ENCODE data around the gene CCSER1.
"Not testable (repeated sequence)": the region's sequence is repeated elsewhere in the genome, so short reads cannot be mapped to it uniquely, and the experiment has no call there.

CCSER1 gene

DNA sequence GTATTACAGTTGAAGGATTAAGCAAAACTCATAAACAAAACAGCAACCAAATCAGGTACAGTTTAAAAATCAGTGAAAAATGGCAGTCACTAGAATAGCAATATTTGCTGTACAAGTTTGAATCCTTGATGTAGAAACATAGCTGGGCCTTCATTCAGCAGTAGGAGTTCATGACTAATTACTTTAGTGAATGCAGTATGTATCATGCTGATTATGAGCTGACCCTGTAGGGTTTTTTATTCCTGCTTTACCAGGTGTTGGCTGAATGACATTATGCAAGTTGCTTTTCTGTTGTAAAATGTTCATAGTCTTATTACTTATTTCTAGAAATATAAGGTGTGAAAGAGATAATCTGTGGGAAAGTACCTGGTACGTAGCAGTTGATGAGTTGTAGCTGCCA lies 179.6 kb downstream of the CCSER1 start:
- DNase-seq: no peak

GRCh38 chr4:90317140-90317539 lies 189.9 kb downstream of the CCSER1 start:
- DNase-seq: not testable (repeated sequence)

DNA sequence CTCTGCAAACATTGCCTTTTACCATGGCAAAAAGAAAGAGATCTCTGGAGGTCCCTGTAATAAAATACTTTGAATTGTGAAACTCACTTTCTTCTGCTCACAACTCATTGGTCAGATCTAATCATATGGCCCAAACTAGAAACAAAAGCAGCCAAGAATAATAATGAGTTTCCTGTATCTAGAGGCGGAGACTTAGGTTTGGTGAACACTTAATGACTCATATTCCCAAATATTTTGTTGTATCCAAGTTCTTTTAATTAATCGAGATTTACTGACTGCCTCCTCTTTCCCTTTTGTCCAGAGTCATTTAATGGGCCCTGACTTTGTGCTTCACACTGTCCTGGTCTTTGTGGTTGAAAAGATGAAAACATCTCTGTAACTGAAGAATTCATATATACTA lies 190.6 kb downstream of the CCSER1 start:
- no peak for DNase-seq

DNA sequence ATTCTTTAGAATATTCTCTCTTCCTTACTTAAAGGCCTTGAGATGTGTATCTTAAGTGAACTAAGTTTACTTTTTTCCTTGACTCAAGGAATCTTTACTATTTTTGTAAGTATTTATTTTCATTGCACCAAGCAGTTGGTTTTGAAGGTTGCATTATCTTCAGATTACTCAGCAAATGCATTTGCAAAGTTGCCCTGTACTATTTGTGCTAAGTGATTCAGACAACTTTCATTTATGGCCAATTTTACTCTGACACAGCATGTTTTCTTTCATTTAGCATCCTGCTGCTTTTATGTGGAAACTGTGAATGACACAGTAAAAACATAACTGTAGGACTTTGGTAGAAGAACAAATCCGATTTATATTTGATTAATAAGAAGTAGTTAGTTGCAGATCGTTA lies 191.0 kb downstream of the CCSER1 start:
- DNase-seq: no peak

DNA sequence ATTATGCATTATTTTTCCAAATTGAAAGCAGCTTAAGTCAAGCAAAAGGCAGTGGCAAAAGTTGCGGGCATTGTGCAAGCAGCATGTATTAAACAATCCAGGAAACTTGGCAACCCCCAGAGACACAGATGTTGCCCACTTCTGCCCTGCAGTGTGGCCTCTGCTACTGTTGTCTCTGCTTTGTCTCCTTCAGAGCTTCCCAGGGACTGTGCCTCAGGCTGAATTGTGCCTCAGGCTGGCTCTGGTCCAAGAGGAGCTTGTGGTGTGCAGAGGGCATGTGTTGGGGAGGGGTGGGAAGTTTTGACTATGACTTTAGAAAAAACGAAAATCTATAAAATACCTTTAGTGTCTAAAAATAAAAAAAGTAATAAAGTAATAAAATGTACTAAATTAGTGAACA lies 201.4 kb downstream of the CCSER1 start:
- no peak for DNase-seq

- no peak for DNase-seq
These were observed 203.4 kb downstream of the CCSER1 start for GRCh38 chr4:90330546-90330945.

GRCh38 chr4:90345549-90346215 lies 218.5 kb downstream of the CCSER1 start:
- no peak for DNase-seq

GRCh38 chr4:90349636-90350035 lies 222.4 kb downstream of the CCSER1 start:
- no peak for DNase-seq

GRCh38 chr4:90357117-90357710 lies 230.0 kb downstream of the CCSER1 start:
- no peak for DNase-seq

- DNase-seq: no peak
These were observed 247.9 kb downstream of the CCSER1 start for GRCh38 chr4:90375081-90375480.

DNA sequence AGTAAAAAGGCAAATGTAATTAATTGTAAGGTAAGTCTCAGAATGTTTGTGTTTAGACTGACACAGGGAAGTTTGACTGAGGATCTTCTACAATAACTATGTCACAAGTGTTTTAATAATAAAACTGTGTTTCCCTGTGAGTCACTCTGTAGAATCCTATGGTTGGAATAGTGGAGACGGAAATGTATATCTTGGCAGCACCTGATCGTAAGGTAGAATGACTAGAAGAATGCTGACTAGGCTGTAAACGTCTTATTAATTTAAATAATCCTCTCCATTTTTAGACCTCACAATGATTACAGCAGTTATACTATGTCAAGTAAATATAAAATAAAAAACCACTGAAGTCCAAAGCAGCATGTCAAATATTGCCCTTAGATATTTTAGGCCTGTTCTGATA lies 266.0 kb downstream of the CCSER1 start:
- DNase-seq: no peak

DNA sequence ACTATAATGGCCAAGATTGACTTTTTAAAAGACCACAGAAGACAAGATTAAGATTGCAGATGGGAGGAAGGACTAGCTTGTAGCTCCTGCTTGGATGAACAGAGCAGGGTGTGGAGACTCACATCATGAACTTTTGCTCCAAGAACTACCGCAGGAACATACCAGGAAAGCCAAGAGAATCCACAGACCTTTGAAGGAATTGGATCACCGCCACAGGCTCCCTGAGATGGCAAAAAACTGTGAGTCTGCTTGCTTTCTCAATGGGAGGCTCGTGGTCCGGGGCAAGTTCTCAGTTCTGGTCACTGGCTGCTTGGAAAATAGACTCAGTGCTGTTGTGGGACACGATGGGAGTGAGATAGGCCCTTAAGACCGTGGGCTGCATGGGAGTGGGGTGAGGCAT lies 276.6 kb downstream of the CCSER1 start:
- DNase-seq: no peak

DNA sequence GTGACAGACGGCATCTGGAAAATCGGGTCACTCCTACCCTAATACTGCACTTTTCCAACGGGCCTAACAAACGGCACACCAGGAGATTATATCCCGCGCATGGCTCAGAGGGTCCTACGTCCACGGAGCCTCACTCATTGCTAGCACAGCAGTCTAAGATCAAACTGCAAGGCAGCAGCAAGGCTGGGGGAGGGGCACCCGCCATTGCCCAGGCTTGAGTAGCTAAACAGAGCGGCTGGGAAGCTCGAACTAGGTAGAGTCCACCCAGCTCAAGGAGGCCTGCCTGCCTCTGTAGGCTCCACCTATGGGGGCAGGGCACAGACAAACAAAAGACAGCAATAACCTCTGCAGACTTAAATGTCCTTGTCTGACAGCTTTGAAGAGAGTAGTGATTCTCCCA lies 280.7 kb downstream of the CCSER1 start:
- DNase-seq: not testable (repeated sequence)

DNA sequence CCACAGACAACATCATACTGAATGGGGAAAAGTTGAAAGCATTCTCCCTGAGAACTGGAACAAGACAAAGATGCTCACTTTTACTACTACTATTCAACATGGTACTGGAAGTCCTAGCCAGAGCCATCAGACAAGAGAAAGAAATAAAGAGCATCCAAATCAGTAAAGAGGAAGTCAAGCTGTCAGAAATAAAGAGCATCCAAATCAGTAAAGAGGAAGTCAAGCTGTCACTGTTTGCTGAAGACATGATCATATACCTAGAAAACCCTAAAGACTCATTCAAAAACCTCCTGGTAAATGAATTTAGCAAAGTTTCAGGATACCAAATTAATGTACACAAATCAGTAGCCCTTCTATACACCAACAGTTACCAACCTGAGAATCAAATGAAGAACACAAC lies 285.6 kb downstream of the CCSER1 start:
- DNase-seq: not testable (repeated sequence)

GRCh38 chr4:90415116-90415515 lies 287.9 kb downstream of the CCSER1 start:
- no peak for DNase-seq

DNA sequence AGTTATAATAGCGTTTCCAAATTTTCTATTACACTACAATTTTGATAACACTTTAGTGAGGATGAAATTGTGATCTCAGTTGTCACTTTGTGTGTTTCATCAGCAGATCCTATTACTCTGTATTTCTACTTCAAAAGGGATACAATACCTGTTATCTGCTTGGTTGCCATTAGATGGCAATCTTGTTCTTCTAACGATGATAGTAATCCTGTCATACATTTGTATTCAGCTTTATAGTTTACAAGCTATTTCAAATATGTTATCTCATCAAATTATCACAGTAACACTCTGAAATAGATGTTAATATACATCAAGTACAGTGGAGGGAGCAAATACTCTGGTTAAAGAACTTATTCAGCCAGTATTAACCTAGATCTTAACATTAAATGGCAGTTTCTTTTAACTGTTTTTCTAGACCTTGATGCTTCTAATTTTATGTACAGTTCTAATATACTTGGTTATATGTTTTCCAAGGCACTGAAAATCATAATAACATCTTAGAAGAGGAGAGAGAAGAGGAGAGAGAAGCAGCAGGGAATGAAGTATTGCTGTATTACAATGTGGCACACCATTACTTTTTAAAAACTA lies 292.0 kb downstream of the CCSER1 start:
- DNase-seq: no peak

DNA sequence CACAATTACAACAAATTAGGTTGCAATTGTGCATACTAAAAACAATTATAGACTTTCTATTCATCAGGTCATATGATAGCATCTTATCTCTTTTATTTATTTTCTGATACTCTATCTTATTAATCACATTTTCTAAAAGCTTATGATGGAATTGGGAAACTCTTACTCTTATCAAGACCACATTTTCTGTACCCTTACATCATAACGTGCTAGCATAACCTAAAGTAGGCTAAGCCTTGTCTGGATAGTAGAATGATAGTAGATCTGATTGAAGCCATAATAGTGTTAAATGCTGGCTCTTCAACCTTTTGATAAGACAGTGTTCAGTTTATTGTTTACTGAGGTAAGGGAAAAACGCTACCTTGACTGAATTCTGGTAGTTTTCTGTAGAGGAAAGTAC lies 294.0 kb downstream of the CCSER1 start:
- no peak for DNase-seq

GRCh38 chr4:90425893-90426292 lies 298.7 kb downstream of the CCSER1 start:
- no peak for DNase-seq

DNA sequence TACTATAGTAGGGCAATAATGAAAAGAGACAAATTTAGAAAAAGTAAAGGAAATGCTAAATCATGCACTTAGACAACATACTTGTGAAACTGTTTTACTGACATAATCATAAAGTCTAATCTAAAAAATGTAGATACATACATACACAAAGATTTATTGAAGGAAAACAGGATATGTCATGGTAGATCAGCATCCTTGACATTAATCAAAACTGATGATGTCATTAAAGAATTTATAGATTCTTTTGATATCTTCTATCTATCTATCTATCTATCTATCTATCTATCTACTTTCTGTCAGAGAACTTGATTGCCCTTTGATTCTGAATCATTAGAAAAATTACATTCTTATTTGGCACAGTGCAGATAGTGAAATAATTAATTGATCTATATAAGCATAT lies 311.3 kb downstream of the CCSER1 start:
- DNase-seq: no peak

DNA sequence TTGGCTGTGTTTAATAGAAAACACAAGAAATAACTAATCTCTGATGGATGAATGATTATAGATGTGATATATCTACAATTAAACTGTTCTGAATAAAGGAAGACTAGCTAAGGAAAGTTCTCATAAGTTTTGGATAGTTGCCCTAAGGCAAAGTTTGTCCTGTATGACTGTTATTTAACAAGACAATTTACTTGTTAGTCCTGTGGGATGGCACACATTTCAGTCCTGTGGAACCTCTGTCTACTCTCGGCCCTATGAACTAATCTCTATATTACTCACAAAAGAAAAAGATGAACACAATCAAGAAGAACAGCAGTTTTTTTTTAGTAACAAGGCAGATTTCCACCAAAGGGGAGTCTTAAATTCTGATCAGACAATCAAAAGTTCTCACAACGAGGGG lies 314.6 kb downstream of the CCSER1 start:
- DNase-seq: no peak

DNA sequence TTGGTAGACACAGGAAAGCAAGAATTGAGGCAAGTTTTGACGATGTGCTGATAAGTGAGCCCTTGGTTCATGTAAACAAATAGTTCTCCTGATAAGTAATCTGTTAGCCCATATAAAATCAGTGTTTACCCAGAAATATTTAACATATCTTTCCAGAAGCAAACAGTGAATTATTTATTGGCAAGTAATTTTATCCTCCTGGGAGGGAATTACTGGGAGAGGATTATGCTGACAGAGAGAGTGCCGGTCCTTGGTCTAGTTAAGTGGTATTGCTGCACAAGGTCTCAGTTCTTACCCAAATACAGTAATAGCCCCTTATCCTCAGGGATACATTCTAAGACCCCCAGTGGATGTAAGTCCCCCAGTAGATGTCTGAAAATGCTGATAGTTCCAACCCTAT lies 315.4 kb downstream of the CCSER1 start:
- DNase-seq: no peak

- no peak for DNase-seq
These were observed 316.0 kb downstream of the CCSER1 start for GRCh38 chr4:90443231-90443630.

GRCh38 chr4:90444904-90445303 lies 317.7 kb downstream of the CCSER1 start:
- no peak for DNase-seq

DNA sequence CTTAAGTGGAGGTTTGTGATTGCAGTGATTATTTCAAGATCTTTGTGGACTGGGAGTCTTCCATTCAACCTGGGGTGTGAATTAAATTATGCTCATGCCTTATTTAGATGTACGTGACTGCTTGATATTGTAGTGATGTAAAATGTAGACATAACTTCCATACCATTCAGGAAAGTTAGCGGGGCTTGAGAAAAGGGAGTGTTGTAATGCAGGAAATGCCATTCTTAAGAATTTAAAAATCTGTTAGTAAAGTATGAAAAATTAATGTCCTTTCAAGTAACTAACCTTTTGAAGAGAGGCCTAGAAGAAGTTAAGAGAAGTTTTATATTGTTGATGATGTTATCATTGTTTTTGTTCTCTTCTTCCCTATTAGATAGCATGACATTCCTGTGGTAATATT lies 318.2 kb downstream of the CCSER1 start:
- DNase-seq: no peak

GRCh38 chr4:90449626-90450025 lies 322.4 kb downstream of the CCSER1 start:
- no peak for DNase-seq

Measured in stimulated activated naive CD4-positive, alpha-beta T cell treated with Interleukin-2 at 50 U/mL for 16 hours (primary cell).